HEK293 (cell line): ENCODE measurements around the gene BTBD18.
A peak's percentile ranks its signal among the peaks of the same experiment; 100 is the strongest.

ENCODE experiments used
- BCL11A ChIP-seq: fragments of 450-650 bp; formaldehyde crosslinking; IDR thresholded peaks from 2 replicates; pipeline ENCODE4 v1.5.1; 2016; ENCODE audit warnings: low read depth, missing biosample characterization, missing genetic modification characterization
- EGR2 ChIP-seq: fragments of 450-650 bp; formaldehyde crosslinking; IDR thresholded peaks from 2 replicates; pipeline ENCODE4 v1.5.1; 2016; ENCODE audit warnings: low read depth, missing biosample characterization, missing genetic modification characterization
- HIC1 ChIP-seq: fragments of 450-650 bp; formaldehyde crosslinking; IDR thresholded peaks from 2 replicates; pipeline ENCODE4 v1.5.1; 2016; ENCODE audit warnings: missing biosample characterization, missing genetic modification characterization
- HOXC10 ChIP-seq: sonication (generic); formaldehyde crosslinking; IDR thresholded peaks from 2 replicates; pipeline ENCODE4 v1.8.1; 2023; ENCODE audit warnings: mild to moderate bottlenecking, missing genetic modification reagents
- PATZ1 ChIP-seq: fragments of 450-650 bp; formaldehyde crosslinking; IDR thresholded peaks from 2 replicates; pipeline ENCODE4 v1.5.1; 2016; ENCODE audit warnings: missing biosample characterization, missing genetic modification characterization
- PRDM1 ChIP-seq: fragments of 450-650 bp; formaldehyde crosslinking; IDR thresholded peaks from 2 replicates; pipeline ENCODE4; 2016; ENCODE audit warnings: missing biosample characterization, missing genetic modification characterization
- PRDM4 ChIP-seq: fragments of 450-650 bp; formaldehyde crosslinking; IDR thresholded peaks from 2 replicates; pipeline ENCODE4 v1.5.1; 2017; ENCODE audit warnings: missing biosample characterization, missing genetic modification characterization
- ZBTB21 ChIP-seq: fragments of 450-650 bp; formaldehyde crosslinking; IDR thresholded peaks from 2 replicates; pipeline ENCODE4 v1.5.1; 2017; ENCODE audit warnings: missing biosample characterization, missing genetic modification characterization
- ZFP69B ChIP-seq: fragments of 450-650 bp; formaldehyde crosslinking; IDR thresholded peaks from 2 replicates; pipeline ENCODE4 v1.5.1; 2016; ENCODE audit warnings: missing biosample characterization, missing genetic modification characterization
- ZNF133 ChIP-seq: fragments of 450-650 bp; formaldehyde crosslinking; IDR thresholded peaks from 2 replicates; pipeline ENCODE4 v1.5.1; 2016; ENCODE audit warnings: missing biosample characterization, missing genetic modification characterization
- ZNF157 ChIP-seq: fragments of 450-650 bp; formaldehyde crosslinking; IDR thresholded peaks from 2 replicates; pipeline ENCODE4 v1.5.1; 2016; ENCODE audit warnings: missing biosample characterization, missing genetic modification characterization
- ZNF239 ChIP-seq: fragments of 450-650 bp; formaldehyde crosslinking; IDR thresholded peaks from 2 replicates; pipeline ENCODE4 v1.5.1; 2016; ENCODE audit warnings: missing biosample characterization, missing genetic modification characterization
- ZNF324 ChIP-seq: fragments of 450-650 bp; formaldehyde crosslinking; IDR thresholded peaks from 2 replicates; pipeline ENCODE4 v1.5.1; 2016; ENCODE audit warnings: missing biosample characterization, missing genetic modification characterization
- ZNF366 ChIP-seq: fragments of 450-650 bp; formaldehyde crosslinking; conservative IDR thresholded peaks from 2 replicates; pipeline ENCODE4 v1.5.1; 2016; ENCODE audit warnings: missing biosample characterization, missing genetic modification characterization
- ZNF423 ChIP-seq: fragments of 450-650 bp; formaldehyde crosslinking; IDR thresholded peaks from 2 replicates; pipeline ENCODE4 v1.5.1; 2016; ENCODE audit warnings: missing biosample characterization, missing genetic modification characterization
- ZNF521 ChIP-seq: fragments of 450-650 bp; formaldehyde crosslinking; IDR thresholded peaks from 2 replicates; pipeline ENCODE4 v1.5.1; 2017; ENCODE audit warnings: missing biosample characterization, mild to moderate bottlenecking, missing genetic modification characterization
- ZNF704 ChIP-seq: fragments of 450-650 bp; formaldehyde crosslinking; IDR thresholded peaks from 2 replicates; pipeline ENCODE4 v1.5.1; 2016; ENCODE audit warnings: missing biosample characterization, missing genetic modification characterization
- ZNF76 ChIP-seq: fragments of 450-650 bp; formaldehyde crosslinking; IDR thresholded peaks from 2 replicates; pipeline ENCODE4; 2016; ENCODE audit warnings: low read depth, missing biosample characterization, missing genetic modification characterization, borderline replicate concordance
- TF ChIP-seq, protein P1 (sequence below): fragments of 450-650 bp; formaldehyde crosslinking; IDR thresholded peaks from 2 replicates; pipeline ENCODE4 v1.5.1; 2016; ENCODE audit warnings: missing biosample characterization, missing genetic modification characterization, borderline replicate concordance
- TF ChIP-seq, protein P2 (sequence below): fragments of 450-650 bp; formaldehyde crosslinking; IDR thresholded peaks from 2 replicates; pipeline ENCODE4 v1.5.1; 2016; ENCODE audit warnings: missing biosample characterization, missing genetic modification characterization
- TF ChIP-seq, protein P3 (sequence below): fragments of 450-650 bp; formaldehyde crosslinking; IDR thresholded peaks from 2 replicates; pipeline ENCODE4 v1.5.1; 2016; ENCODE audit warnings: missing biosample characterization, missing genetic modification characterization
- TF ChIP-seq, protein P4 (sequence below): fragments of 450-650 bp; formaldehyde crosslinking; IDR thresholded peaks from 2 replicates; pipeline ENCODE4 v1.5.1; 2016; ENCODE audit warnings: missing biosample characterization, missing genetic modification characterization, low read depth

The BTBD18 gene

DNA sequence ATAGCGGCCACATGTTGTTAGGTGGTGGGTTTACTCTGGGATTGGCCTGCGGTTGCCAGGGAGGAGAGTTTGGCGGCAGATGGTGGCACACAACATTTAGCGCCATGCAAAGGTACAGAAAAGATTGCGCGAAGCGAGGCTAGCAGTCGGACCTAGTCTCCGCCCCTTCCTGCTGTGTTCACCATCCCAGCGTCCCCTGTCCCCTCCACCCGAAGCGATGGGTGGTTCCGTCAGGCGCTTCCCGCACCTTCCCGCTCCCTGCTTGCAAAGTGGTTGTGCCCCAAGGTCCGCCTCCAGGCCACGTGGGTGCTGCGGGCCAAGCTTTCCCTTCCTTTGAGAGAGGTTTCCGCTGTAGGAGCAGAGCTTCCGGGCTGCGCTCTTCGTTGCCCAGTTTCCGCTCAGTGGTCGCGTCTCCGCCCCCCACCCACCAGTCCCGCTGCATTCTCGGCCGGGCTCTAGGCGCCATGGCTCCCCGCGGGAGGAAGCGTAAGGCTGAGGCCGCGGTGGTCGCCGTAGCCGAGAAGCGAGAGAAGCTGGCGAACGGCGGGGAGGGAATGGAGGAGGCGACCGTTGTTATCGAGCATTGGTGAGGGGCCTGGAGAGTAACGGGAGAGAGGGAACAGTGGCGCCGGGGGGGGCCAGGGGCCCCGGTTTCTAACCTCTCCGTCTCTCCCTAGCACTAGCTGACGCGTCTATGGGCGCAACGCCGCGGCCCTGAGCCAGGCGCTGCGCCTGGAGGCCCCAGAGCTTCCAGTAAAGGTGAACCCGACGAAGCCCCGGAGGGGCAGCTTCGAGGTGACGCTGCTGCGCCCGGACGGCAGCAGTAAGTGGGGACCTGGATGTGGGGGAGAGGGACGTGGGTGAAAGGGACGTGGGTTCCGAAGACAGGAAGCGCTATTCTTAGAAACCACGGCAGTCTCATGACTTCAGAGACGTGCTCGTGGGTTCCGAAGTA, 10.2 kb downstream of the BTBD18 start, which contains the start of gene SELENOH (continued):
- TF ChIP-seq, protein P1, sequence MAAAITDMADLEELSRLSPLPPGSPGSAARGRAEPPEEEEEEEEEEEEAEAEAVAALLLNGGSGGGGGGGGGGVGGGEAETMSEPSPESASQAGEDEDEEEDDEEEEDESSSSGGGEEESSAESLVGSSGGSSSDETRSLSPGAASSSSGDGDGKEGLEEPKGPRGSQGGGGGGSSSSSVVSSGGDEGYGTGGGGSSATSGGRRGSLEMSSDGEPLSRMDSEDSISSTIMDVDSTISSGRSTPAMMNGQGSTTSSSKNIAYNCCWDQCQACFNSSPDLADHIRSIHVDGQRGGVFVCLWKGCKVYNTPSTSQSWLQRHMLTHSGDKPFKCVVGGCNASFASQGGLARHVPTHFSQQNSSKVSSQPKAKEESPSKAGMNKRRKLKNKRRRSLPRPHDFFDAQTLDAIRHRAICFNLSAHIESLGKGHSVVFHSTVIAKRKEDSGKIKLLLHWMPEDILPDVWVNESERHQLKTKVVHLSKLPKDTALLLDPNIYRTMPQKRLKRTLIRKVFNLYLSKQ = no peak
- TF ChIP-seq HOXC10 (CRISPR knock-in tag) (0 out of 2 replicates have a peak, but pooled peaks have one; percentile 37), ZNF521 (tag by site-specific recombination) (no peak), ZNF366 (tag by site-specific recombination) (no peak), ZNF239 (tag by site-specific recombination) (no peak; the same call in 1 of the 2 replicates), HIC1 (peak; percentile 59), ZNF423 (tag by site-specific recombination) (no peak), PRDM4 (tag by site-specific recombination) (peak; percentile 47; the same call in 1 of the 2 replicates), ZNF76 (tag by site-specific recombination) (peak; percentile 83; the same call in 1 of the 2 replicates), BCL11A (tag by site-specific recombination) (no peak), ZNF704 (tag by site-specific recombination) (no peak), ZFP69B (peak; percentile 93), ZBTB21 (tag by site-specific recombination) (no peak), EGR2 (tag by site-specific recombination) (peak; percentile 80), PATZ1 (tag by site-specific recombination) (peak; percentile 84), ZNF324 (tag by site-specific recombination) (peak; percentile 95), ZNF133 (no peak), ZNF157 (tag by site-specific recombination) (no peak), PRDM1 (tag by site-specific recombination) (no peak)
- TF ChIP-seq, protein P2, sequence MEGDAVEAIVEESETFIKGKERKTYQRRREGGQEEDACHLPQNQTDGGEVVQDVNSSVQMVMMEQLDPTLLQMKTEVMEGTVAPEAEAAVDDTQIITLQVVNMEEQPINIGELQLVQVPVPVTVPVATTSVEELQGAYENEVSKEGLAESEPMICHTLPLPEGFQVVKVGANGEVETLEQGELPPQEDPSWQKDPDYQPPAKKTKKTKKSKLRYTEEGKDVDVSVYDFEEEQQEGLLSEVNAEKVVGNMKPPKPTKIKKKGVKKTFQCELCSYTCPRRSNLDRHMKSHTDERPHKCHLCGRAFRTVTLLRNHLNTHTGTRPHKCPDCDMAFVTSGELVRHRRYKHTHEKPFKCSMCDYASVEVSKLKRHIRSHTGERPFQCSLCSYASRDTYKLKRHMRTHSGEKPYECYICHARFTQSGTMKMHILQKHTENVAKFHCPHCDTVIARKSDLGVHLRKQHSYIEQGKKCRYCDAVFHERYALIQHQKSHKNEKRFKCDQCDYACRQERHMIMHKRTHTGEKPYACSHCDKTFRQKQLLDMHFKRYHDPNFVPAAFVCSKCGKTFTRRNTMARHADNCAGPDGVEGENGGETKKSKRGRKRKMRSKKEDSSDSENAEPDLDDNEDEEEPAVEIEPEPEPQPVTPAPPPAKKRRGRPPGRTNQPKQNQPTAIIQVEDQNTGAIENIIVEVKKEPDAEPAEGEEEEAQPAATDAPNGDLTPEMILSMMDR = no peak
- TF ChIP-seq, protein P3, sequence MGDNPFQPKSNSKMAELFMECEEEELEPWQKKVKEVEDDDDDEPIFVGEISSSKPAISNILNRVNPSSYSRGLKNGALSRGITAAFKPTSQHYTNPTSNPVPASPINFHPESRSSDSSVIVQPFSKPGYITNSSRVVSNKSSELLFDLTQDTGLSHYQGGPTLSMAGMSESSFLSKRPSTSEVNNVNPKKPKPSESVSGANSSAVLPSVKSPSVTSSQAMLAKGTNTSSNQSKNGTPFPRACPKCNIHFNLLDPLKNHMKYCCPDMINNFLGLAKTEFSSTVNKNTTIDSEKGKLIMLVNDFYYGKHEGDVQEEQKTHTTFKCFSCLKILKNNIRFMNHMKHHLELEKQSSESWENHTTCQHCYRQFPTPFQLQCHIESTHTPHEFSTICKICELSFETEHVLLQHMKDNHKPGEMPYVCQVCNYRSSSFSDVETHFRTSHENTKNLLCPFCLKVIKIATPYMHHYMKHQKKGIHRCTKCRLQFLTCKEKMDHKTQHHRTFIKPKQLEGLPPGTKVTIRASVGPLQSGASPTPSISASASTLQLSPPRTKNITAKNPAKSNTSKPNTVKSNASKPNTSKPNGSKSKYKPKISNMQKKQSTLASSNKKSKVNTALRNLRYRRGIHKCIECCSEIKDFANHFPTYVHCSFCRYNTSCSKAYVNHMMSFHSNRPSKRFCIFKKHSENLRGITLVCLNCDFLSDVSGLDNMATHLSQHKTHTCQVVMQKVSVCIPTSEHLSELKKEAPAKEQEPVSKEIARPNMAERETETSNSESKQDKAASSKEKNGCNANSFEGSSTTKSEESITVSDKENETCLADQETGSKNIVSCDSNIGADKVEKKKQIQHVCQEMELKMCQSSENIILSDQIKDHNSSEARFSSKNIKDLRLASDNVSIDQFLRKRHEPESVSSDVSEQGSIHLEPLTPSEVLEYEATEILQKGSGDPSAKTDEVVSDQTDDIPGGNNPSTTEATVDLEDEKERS (tag by site-specific recombination) = no peak
- TF ChIP-seq, protein P4, sequence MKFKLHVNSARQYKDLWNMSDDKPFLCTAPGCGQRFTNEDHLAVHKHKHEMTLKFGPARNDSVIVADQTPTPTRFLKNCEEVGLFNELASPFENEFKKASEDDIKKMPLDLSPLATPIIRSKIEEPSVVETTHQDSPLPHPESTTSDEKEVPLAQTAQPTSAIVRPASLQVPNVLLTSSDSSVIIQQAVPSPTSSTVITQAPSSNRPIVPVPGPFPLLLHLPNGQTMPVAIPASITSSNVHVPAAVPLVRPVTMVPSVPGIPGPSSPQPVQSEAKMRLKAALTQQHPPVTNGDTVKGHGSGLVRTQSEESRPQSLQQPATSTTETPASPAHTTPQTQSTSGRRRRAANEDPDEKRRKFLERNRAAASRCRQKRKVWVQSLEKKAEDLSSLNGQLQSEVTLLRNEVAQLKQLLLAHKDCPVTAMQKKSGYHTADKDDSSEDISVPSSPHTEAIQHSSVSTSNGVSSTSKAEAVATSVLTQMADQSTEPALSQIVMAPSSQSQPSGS (tag by site-specific recombination) = no peak
